Central memory CD4-positive, alpha-beta T cell (primary cell): ENCODE data around the gene GTF2IRD2.
"Not testable (repeated sequence)": the region's sequence is repeated elsewhere in the genome, so short reads cannot be mapped to it uniquely, and the experiment has no call there.

Experiments
- DNase-seq: peaks from one replicate; pipeline ENCODE4 v3.0.0; 2022
- total RNA-seq, 3 experiments: gene quantifications; one replicate each; lab custom pipeline; 2026; lab: John Stamatoyannopoulos, UW

Gene GTF2IRD2
- total RNA-seq: 0.35 to 2.1 (median 1.4) reads per million in 3 experiments

DNA sequence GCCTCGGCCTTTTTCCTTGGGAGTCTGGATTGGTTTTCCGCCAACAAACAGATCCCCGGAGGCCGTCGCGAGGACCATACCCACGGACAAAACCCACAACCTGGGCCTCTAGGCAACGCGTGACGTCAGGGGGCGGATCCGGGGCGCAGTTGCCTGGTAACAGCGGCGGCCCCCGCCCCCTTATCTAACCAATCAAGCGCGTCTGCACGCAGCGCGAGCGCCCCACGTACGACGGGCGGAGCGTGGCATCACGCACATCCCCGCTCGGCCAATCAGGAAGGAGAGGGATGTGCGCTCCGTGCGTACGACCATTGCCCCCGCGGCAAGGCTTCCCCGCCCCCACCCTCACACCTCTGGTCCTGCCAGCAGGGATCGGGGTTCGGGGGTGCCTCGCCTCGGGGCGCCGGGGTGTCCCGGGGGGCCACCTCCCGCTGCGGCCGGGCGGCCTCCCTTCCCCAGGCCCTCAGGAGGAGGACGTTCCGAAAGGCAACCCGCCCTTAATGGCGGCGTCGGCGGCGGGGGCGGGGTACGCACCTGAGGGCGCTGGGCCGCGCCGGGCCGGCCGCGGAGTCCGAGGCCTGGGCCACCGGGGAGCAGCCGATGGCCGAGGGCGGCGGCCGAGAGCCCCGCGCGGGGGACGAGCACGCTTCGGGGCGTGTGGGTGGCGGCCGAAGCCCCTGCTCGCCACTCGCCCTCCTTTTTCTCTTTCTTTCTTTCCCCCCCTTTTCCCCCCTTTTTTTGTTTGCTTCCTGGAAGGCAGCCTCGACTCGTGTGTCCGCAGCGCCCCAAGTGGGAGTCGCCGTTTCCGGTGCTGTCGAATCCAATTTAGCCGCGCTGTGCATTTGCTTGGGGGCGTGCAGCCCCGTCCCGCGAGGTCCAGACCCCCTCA lies at the start of gene GTF2IRD2:
Gene GTF2IRD2 (minus strand): TSS at position 773 of the 889 bp plus-strand sequence. CDS start 15,227 bp downstream, outside the sequence.
- not testable (repeated sequence) for DNase-seq

DNA sequence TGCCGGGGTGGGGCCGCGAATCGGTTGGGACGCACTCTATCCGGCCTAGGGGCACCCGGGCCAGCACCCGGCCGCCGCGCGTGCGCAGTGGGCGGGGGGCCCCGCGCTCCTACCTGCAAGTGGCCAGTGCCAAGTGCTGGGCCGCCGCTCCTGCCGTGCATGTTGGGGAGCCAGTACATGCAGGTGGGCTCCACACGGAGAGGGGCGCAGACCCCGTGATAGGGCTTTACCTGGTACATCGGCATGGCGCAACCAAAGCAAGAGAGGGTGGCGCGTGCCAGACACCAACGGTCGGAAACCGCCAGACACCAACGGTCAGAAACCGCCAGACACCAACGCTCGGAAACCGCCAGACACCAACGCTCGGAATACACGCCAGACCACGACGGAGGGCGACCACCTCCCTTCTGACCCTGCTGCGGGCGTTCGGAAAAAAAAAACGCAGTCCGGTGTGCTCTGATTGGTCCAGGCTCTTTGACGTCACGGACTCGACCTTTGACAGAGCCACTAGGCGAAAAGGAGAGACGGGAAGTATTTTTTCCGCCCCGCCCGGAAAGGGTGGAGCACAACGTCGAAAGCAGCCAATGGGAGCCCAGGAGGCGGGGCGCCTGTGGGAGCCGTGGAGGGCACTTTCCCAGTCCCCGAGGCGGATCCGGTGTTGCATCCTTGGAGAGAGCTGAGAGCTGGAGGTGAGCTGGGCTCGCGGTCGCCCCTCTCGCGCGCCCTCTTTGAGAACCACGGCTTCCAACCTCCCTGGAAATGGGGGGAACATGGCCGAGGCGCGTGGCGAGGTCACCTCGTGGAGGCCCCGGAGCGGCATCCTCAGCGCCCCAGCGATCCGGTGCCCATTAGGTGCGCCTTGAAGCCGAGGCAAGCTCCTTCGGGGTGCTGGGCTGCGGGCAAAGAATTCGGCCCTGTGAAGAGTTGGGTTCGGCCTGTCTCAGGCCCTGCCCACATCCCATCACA lies 39.0 kb upstream of the GTF2IRD2 start:
- DNase-seq: peak; percentile 79

GRCh38 chr7:74889518-74890129 lies 38.2 kb upstream of the GTF2IRD2 start:
- not testable (repeated sequence) for DNase-seq

DNA sequence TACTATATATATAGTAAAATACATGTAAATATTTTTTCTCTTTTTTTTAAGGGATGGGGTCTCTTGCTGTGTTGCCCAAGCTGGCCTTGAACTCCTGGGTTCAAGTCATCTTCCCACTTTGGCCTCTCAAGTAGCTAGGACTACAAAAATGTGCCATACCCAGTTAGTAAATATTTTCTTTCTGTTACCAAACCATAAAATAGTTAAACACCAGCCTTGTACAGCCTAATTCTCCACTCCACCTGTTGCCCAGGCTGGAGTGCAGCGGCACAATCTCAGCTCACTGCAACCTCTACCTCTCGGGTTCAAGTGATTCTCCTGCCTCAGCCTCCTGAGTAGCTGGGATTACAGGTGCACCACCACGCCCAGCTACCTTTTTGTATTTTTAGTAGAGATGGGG lies 33.9 kb upstream of the GTF2IRD2 start:
- DNase-seq: not testable (repeated sequence)

GRCh38 chr7:74882110-74882509 lies 30.7 kb upstream of the GTF2IRD2 start:
- DNase-seq: not testable (repeated sequence)

- not testable (repeated sequence) for DNase-seq
Measured at GRCh38 chr7:74874748-74875512, 23.5 kb upstream of the GTF2IRD2 start.

DNA sequence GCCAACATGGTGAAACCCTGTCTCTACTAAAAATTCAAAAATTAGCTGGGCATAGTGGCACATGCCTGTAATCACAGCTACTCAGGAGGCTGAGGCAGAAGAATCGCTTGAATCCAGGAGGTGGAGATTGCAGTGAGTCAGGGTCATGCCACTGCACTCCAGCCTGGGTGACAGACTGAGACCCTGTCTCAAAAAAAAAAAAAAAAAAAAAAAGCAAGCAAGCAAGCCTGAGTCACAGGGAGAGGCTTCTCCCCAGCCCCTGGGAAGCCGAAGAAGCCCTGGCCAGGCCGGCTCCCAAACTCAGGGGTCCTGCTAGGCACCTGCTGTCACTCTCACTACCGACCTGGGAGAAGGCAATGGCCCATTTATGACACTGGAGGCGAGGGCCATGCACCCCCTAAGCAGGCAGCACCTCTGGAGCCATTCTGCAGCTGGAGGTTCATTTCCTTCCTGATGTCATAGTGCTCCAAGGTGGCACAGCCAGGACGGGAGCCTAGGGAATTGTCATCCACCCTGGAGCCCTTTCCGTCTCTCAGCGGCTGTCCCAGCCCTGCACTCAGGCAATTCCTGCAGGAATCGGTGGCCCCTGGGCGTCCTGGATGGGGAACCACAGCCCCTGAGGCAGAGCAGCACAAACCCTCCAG lies 22.8 kb upstream of the GTF2IRD2 start:
- not testable (repeated sequence) for DNase-seq

GRCh38 chr7:74872542-74872941 lies 21.1 kb upstream of the GTF2IRD2 start:
- DNase-seq: not testable (repeated sequence)

DNA sequence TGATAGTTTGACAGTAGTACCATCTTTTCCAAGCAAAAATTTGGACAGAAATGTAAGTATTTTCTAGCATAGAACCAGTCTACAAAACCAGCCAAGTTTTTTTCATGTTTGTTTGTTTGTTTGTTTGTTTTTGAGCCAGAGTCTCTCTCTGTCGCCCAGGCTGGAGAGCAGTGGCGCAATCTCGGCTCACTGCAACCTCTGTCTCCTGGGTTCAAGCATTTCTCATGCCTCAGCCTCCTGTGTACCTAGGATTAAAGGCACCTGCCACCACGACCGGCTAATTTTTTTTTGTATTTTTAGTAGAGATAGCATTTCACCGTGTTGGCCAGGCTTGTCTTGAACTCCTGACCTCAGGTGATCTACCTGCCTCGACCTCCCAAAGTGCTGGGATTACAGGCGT lies 14.4 kb upstream of the GTF2IRD2 start:
- not testable (repeated sequence) for DNase-seq

DNA sequence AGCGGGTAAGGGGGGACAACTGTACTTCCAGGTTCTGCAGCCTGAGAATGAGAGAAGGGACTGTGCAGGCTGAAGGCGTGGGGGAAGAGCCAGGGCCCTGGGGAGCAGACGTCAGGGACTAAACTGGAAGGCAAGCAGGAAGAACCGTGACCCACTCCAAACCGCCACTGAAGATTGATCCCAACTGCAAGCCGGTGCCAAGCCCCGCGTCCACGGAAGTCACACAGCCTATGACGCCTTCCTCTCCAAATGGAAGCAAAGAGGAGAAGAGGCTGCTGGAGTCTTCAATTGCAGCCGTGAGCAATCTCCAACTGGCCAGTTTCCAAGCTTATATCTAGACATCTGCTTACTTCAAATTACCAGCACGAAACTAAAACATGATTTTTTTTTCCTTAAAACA lies 1.6 kb downstream of the GTF2IRD2 start:
- DNase-seq: not testable (repeated sequence)

DNA sequence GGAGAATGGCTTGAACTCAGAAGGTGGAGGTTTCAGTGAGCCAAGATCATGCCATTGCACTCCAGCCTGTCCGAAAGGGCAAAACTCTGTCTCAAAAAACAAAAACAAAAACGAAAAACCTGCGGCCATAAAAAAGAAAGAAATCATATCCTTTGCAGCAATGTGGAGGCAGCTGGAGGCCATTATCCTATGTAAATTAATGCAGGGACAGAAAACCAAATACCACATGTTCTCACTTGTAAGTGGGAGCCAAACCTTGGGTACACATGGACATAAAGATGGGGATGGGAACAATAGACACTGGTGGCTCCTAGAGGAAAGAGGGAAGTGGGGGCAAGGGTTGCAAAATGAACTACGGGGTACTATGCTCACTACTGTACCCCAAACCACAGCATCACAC lies 21.0 kb downstream of the GTF2IRD2 start:
- DNase-seq: not testable (repeated sequence)

- DNase-seq: not testable (repeated sequence)
Measured at GRCh38 chr7:74829959-74830358, 21.4 kb downstream of the GTF2IRD2 start.

- not testable (repeated sequence) for DNase-seq
Measured at GRCh38 chr7:74821259-74821658, 30.1 kb downstream of the GTF2IRD2 start.

DNA sequence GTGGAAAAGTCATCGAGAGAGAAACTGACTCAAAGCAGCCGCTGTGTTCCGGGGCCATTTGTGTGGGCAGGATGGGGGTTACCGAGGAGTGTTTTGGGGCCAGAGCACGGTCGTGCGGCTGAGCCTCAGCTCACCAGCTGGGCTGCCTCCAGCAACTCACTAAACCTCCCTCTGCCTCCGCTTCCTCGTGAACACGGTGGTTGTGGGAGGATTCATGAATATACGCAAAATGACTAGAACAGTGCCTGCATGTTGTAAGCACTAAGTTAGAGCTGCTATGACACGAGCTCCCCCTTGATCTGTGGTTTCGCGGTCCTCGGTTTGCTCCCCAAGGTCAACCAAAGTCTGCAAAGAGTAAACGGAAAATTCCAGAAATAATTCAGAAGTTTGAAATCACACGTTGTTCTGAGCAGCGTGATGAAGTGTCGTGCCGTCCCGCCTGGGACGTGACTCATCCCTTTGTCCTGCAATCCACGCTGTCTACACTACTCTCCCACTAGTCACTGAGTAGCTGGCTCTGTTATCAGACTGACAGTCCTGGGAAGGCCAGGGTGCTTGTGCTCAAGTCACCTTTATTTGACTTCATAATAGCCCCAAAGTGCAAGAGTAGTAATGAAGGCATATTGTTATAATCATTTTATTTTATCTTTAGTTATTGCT lies 31.1 kb downstream of the GTF2IRD2 start:
- DNase-seq: not testable (repeated sequence)

DNA sequence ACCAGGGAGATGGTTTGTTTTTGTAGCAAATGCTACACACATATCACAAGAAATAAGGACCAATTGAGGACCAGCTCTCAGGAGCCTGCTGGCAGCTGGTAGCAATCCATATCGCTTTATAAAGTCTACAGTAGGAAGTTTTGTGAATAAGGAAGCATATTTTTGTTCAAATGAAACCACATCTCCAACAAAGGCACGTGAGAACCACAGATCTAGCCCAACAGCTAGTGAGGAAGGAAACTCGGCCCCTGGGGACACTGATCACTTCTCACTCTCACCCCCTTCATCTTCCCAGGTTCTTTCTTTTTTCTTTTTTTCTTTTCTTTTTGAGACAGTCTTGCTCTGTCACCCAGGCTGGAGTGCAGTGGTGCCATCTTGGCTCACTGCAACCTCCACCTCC lies 35.5 kb downstream of the GTF2IRD2 start:
- DNase-seq: not testable (repeated sequence)

DNA sequence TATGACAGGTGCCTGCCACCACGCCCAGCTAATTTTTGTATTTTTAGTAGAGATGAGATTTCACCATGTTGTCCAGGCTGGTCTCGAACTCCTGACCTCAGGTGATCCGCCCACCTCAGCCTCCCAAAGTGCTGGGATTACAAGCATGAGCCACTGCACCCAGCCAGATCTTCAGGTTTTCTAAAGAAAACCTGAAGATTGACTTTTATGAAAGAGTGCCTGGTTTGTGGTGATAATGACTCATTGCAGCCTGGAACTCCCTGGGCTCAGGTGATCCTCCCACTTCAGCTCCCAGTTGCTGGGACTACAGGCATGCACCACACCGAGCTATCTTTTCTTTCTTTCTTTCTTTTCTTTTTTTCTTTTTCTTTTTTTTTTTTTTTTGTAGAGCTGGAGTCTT lies 52.8 kb downstream of the GTF2IRD2 start:
- DNase-seq: not testable (repeated sequence)

GRCh38 chr7:74797848-74798622 lies 53.4 kb downstream of the GTF2IRD2 start:
- DNase-seq: not testable (repeated sequence)

DNA sequence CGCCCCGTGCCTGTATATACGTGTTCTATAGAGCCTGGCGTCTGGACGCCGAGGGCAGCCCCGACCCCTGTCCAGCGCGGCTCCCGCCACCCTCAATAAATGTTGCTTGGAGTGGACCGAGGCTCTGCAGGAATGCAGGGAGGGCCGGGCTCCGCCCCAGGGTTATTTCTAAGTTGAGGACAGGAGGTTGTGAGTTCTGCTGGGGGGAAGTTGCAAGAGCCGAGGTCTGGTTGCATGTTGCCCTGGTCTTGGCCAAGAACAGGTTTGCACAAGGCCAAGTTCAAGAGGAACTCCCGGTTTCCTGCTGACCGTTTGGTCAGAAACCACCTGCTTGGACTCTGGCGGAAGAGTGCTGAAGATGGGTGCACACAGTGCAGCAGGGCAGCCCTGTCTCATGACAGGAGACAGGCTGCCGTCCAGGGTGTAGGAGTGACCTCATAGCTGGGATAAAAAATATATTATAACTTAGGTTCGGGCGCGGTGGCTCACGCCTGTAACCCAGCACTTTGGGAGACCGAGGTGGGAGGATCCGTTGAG lies 62.1 kb downstream of the GTF2IRD2 start:
- not testable (repeated sequence) for DNase-seq

DNA sequence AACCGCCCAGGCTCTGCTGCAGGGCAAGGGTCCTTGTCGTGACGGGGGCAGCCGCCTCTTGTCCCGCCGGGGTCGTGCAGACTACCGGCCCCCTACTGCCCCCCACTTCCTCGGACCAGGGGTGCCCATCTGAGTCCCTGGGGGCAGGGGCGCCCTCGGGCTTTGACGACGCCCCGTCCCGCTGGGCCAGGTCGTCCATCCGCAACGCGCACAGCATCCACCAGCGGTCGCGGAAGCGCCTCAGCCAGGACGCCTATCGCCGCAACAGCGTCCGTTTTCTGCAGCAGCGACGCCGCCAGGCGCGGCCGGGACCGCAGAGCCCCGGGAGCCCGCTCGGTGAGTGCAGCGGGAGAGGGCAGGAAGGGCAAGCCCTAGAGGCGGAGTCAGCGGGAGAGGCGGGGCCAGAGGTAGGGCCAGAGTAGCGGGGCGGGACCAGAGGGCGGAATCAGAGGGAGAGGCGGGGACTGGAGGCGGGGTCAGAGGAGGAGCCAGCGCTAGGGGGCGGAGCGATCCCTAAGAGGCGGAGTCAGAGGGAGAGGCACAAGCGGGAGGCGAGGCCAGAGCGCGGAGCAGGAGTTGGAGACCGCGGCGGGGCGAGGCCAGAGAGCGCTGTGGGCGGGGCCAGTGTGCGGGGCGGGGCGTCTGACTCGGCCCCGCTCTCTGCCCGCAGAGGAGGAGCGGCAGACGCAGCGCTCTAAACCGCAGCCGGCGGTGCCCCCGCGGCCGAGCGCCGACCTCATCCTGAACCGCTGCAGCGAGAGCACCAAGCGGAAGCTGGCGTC lies 62.8 kb downstream of the GTF2IRD2 start:
- peak; percentile 97 for DNase-seq
